Calu3 (cell line): ENCODE measurements around the gene INHBC. TPM values are rescaled to one million over a fixed set of nuclear protein-coding genes. Genes with fewer than 3 reads are reported as not detected.
A peak's percentile ranks its signal among the peaks of the same experiment; 100 is the strongest.

ENCODE experiments used
- BruUV-seq: library from RNA; stranded (reverse); fragments of 400-500 nt; replicated peaks from 2 replicates; lab custom pipeline; 2021; lab: Mats Ljungman, UMichigan
- CTCF ChIA-PET: fragments of 300-600 bp; sonication (Branson Sonifier 250); formaldehyde crosslinking; loops from one replicate; lab custom pipeline; 2022; ENCODE audit warnings: antibody characterized with exemption; lab: Charles Lee
- DNase-seq: peaks from one replicate; pipeline ENCODE4 v3.0.0; 2022
- H3K27ac Mint-ChIP-seq: one replicate; pipeline ENCODE4 v1.8.0; 2022; ENCODE audit warnings: mixed read lengths; ENCODE audit not compliant: unreplicated experiment
- H3K27me3 Mint-ChIP-seq: one replicate; pipeline ENCODE4 v1.8.0; 2022; ENCODE audit warnings: mixed read lengths; ENCODE audit not compliant: unreplicated experiment
- H3K36me3 Mint-ChIP-seq: one replicate; pipeline ENCODE4 v1.8.0; 2022; ENCODE audit warnings: mild to moderate bottlenecking, moderate library complexity, mixed read lengths; ENCODE audit not compliant: insufficient read depth, unreplicated experiment
- H3K4me1 Mint-ChIP-seq: one replicate; pipeline ENCODE4 v1.8.0; 2022; ENCODE audit warnings: mild to moderate bottlenecking, low read depth, mixed read lengths; ENCODE audit not compliant: unreplicated experiment
- H3K4me3 Mint-ChIP-seq: one replicate; pipeline ENCODE4 v1.8.0; 2022; ENCODE audit warnings: mild to moderate bottlenecking, low read depth, moderate library complexity, mixed read lengths; ENCODE audit not compliant: unreplicated experiment
- H3K9me3 Mint-ChIP-seq: one replicate; pipeline ENCODE4 v1.8.0; 2022; ENCODE audit warnings: low read depth, mixed read lengths; ENCODE audit not compliant: unreplicated experiment
- intact Hi-C: fragments of 100-400 bp; cut with micrococcal nuclease; formaldehyde crosslinking; loops from one replicate; pipeline ENCODE4 v1.10.0; 2022; ENCODE audit not compliant: unreplicated experiment
- total RNA-seq: library from RNA; stranded (reverse); gene quantifications from 2 replicates; pipeline ENCODE4 v1.2.3, GENCODE V29; 2022
- TF ChIP-seq, protein P1 (sequence below): fragments of 200-600 bp; IDR thresholded peaks from one replicate; pipeline ENCODE4 v1.8.0; 2022; ENCODE audit warnings: antibody characterized with exemption; ENCODE audit not compliant: unreplicated experiment

The INHBC gene
- total RNA-seq, 1 experiment from 2014 or later: not detected

DNA sequence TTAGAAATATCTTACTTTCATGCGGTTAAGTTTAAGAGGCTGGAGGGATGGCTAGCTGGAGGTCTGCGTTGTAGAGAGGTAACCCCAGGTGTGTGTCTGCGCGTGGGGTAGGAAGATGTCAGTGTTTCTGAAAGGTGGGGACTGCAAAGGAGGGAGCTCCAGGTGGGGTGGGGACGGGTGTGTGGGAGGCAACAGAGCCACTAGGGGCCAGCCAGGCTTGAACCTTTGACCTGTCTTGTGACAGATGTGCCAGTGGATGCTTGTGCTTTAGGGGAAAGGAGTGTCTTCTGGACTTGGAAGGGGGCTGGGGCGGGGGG, 25.8 kb downstream of the INHBC start:
- Mint-ChIP-seq H3K36me3 (peaks cover 35% of the 10 kb centered on the region), H3K27me3 (peaks cover 58% of the 10 kb centered on the region), H3K9me3 (no peaks in the 10 kb centered on the region), H3K4me3 (peak overlapping the region; percentile 74), H3K4me1 (peaks cover 52% of the 10 kb centered on the region), H3K27ac (no peak overlapping the region)
- no TSS peak for BruUV-seq
- CTCF ChIA-PET: interaction anchor here (0.9 to 3.6 kb wide), 3 partner anchors 11 to 152 kb away, joined by 9 to 13 read pairs (median 11); no protein-coding TSS in a partner anchor
- TF ChIP-seq, protein P1, sequence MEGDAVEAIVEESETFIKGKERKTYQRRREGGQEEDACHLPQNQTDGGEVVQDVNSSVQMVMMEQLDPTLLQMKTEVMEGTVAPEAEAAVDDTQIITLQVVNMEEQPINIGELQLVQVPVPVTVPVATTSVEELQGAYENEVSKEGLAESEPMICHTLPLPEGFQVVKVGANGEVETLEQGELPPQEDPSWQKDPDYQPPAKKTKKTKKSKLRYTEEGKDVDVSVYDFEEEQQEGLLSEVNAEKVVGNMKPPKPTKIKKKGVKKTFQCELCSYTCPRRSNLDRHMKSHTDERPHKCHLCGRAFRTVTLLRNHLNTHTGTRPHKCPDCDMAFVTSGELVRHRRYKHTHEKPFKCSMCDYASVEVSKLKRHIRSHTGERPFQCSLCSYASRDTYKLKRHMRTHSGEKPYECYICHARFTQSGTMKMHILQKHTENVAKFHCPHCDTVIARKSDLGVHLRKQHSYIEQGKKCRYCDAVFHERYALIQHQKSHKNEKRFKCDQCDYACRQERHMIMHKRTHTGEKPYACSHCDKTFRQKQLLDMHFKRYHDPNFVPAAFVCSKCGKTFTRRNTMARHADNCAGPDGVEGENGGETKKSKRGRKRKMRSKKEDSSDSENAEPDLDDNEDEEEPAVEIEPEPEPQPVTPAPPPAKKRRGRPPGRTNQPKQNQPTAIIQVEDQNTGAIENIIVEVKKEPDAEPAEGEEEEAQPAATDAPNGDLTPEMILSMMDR: no peak
- DNase-seq: no peak
- intact Hi-C loops: no loop called here

DNA sequence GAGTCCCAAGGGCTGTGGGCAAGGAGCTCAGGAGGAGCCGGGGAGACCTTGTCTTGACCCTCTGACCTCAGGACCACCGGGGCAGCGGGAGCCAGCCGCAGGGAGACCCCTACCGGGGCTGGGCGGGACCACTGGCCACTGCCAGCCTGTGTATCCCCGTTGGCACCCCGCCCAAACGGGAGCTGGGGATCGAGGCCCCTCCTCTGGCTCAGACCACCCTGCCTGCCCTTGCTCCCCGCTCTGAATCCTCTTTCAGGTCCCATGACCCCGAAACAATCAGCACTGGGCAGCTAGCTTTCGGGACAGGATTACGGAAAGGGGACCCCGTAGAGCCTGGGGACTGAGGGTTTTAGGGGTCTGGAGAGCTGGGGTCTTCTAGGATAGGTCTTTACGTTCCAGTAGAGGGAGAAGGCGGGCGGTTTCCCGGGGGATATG, 26.3 kb downstream of the INHBC start:
- Mint-ChIP-seq H3K27me3 (peaks cover 63% of the 10 kb centered on the region), H3K9me3 (no peaks in the 10 kb centered on the region), H3K27ac (no peak overlapping the region), H3K4me3 (peak overlapping the region; percentile 74), H3K4me1 (peaks cover 48% of the 10 kb centered on the region), H3K36me3 (peaks cover 35% of the 10 kb centered on the region)
- DNase-seq: no peak
- TF ChIP-seq, protein P1: no peak
- BruUV-seq: no TSS peak
- CTCF ChIA-PET: interaction anchor here (0.6 to 3.6 kb wide), 3 partner anchors 11 to 198 kb away, joined by 8 to 11 read pairs (median 9); no protein-coding TSS in a partner anchor
- intact Hi-C loops: no loop called here

DNA sequence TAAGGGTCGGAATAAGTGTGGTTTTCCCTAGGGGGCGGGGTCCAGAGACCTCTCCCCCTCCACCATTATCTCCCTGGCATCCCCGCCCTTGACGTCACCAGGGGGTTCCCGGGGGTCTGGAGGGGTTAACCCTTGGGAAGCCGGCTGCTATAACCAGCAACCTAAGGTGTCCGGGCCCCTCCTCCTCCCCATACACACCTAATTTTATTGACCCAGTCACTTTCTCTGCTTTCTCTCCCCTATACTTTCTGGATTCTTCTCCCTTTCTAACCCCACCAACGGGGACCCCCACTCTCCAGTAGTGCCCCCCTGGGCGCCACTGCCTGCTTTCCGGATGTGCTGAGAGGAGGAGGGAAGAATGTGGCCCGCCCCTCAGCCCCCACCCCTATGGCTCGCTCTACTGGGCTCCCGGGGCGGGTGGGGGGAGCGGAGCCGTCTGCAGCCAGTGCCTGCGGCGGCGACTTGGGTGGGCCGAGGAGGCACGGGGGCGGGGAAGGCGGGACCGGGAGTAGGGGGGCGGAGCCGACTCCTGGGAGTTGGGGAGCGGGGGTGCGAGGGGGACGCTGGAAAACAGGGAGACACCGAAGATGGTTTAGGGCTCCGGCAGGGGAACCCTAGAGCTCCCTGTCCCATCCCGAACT, 26.8 kb downstream of the INHBC start:
- intact Hi-C loops: no loop called here
- Mint-ChIP-seq H3K36me3 (peaks cover 35% of the 10 kb centered on the region), H3K4me3 (peak overlapping the region; percentile 74), H3K4me1 (peaks cover 43% of the 10 kb centered on the region), H3K27ac (no peak overlapping the region), H3K27me3 (peaks cover 68% of the 10 kb centered on the region), H3K9me3 (no peaks in the 10 kb centered on the region)
- TF ChIP-seq, protein P1: no peak
- CTCF ChIA-PET: interaction anchor here (0.6 to 3.6 kb wide), 4 partner anchors 10 to 197 kb away, joined by 3 to 11 read pairs (median 8); no protein-coding TSS in a partner anchor
- no TSS peak for BruUV-seq
- DNase-seq: peak; percentile 34

DNA sequence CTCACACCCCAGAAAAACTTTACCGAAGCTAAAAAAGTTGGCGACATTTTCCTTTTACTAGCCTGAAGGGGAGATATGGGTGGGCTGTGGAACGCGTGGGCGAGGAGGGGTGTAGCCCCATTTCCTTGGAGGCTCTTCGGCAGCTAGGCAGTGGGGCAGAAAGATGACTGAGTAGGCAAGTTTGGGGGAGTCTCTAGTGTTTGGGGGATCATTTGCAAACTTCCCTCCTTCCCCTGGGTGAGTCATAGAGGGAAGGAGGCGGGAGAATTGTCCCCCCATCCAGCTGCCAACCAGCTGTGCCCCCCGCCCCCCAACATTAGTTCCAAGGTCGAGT, 27.3 kb downstream of the INHBC start:
- intact Hi-C loops: no loop called here
- H3K4me3 Mint-ChIP-seq: peak overlapping the region; percentile 74
- no peaks in the 10 kb centered on the region for H3K9me3 Mint-ChIP-seq
- BruUV-seq: no TSS peak
- H3K4me1 Mint-ChIP-seq: peaks cover 38% of the 10 kb centered on the region
- no peak overlapping the region for H3K27ac Mint-ChIP-seq
- peaks cover 35% of the 10 kb centered on the region for H3K36me3 Mint-ChIP-seq
- TF ChIP-seq, protein P1: no peak
- CTCF ChIA-PET: interaction anchor here (0.6 kb wide), 1 partner anchor 24 kb away, joined by 3 read pairs; no protein-coding TSS in a partner anchor
- no peak for DNase-seq
- H3K27me3 Mint-ChIP-seq: peaks cover 73% of the 10 kb centered on the region
